H1 (cell line): Measurements from ENCODE around the gene WDR41. TPM values are rescaled to one million over a fixed set of nuclear protein-coding genes. Genes with fewer than 3 reads are reported as not detected.

ENCODE experiments used
- CTCF ChIA-PET: fragments of 300-600 bp; sonication (Branson Sonifier 250); formaldehyde crosslinking; loops from one replicate; lab custom pipeline; 2021; ENCODE audit not compliant: partially characterized antibody; lab: Charles Lee
- POLR2A ChIA-PET: fragments of 300-600 bp; sonication (Branson Sonifier 250); formaldehyde crosslinking; loops from one replicate; lab custom pipeline; 2021; ENCODE audit warnings: inconsistent platforms; ENCODE audit not compliant: partially characterized antibody; lab: Charles Lee
- DNase-seq, 2 experiments: peaks; one replicate each; pipeline versions ENCODE4 v3.0.0 to v3.0.0-alpha.2; 2010 to 2022; ENCODE audit warnings: low spot score in 2 of 2, low read depth in 1 of 2, mixed read lengths in 1 of 2
- FAIRE-seq: peaks from 2 replicates; lab custom pipeline; 2011; peaks lifted over from hg19 to GRCh38; lab: Jason Lieb, UNC
- H2AFZ ChIP-seq: 2 replicates; pipeline ENCODE4 v1.8.1; 2012; ENCODE audit warnings: low read length, inconsistent platforms
- H2AK5ac ChIP-seq: 2 replicates; pipeline ENCODE4 v1.6.1; 2013; ENCODE audit warnings: low read depth, low read length
- H2BK120ac ChIP-seq: replicated peaks from 2 replicates; pipeline ENCODE3; 2013; ENCODE audit warnings: low read depth, low read length, inconsistent platforms
- H2BK12ac ChIP-seq: 2 replicates; pipeline ENCODE4 v1.6.1; 2013; ENCODE audit warnings: low read depth, low read length
- H2BK15ac ChIP-seq: 2 replicates; pipeline ENCODE4 v1.6.1; 2013; ENCODE audit warnings: low read length
- H2BK20ac ChIP-seq: 2 replicates; pipeline ENCODE4 v1.6.1; 2013; ENCODE audit warnings: low read length
- H2BK5ac ChIP-seq: 2 replicates; pipeline ENCODE4 v1.6.1; 2013; ENCODE audit warnings: low read depth, low read length
- H3K14ac ChIP-seq: 2 replicates; pipeline ENCODE4 v1.6.1; 2013; ENCODE audit warnings: inconsistent platforms; ENCODE audit not compliant: insufficient read length
- H3K18ac ChIP-seq: 2 replicates; pipeline ENCODE4 v1.6.1; 2013; ENCODE audit warnings: low read length; ENCODE audit errors: extremely low read depth
- H3K23ac ChIP-seq: 2 replicates; pipeline ENCODE4 v1.6.1; 2013; ENCODE audit warnings: inconsistent platforms; ENCODE audit not compliant: insufficient read length
- H3K23me2 ChIP-seq: 2 replicates; pipeline ENCODE4 v1.6.1; 2013; ENCODE audit warnings: low read depth, low read length
- H3K27ac ChIP-seq: 2 replicates; pipeline ENCODE4 v1.6.1; 2011; ENCODE audit warnings: low read depth, low read length, inconsistent platforms
- H3K27me3 ChIP-seq, 4 experiments: replicated peaks in 1 of 4; 1 replicate in 1 of 4; 2 replicates in 3 of 4; pipeline versions ENCODE4 v1.6.1 to v1.8.1; 2011 to 2013; ENCODE audit warnings: low read length in 3 of 4, mild to moderate bottlenecking in 3 of 4, inconsistent platforms in 2 of 4, mixed read lengths in 2 of 4, moderate library complexity in 1 of 4; ENCODE audit not compliant: control insufficient read depth in 3 of 4, insufficient read depth in 3 of 4; ENCODE audit errors: extremely low read depth in 1 of 4
- H3K36me3 ChIP-seq, 4 experiments: 2 replicates each; pipeline versions ENCODE4 v1.6.1 to v1.8.1; 2011 to 2013; ENCODE audit warnings: mild to moderate bottlenecking in 4 of 4, low read length in 3 of 4, moderate library complexity in 2 of 4, control low read depth in 1 of 4, inconsistent platforms in 1 of 4; ENCODE audit not compliant: insufficient read depth in 4 of 4, control insufficient read depth in 2 of 4
- H3K4ac ChIP-seq: replicated peaks from 2 replicates; pipeline ENCODE3; 2013; ENCODE audit warnings: low read length, low read depth, mixed read lengths, inconsistent platforms; ENCODE audit not compliant: insufficient read length
- H3K4me1 ChIP-seq, 4 experiments: replicated peaks in 1 of 4; 1 replicate in 1 of 4; 2 replicates in 3 of 4; pipeline versions ENCODE4 v1.6.1 to v1.8.1; 2011 to 2013; ENCODE audit warnings: low read length in 3 of 4, inconsistent platforms in 2 of 4, mixed read lengths in 1 of 4; ENCODE audit not compliant: insufficient read depth in 4 of 4, control insufficient read depth in 3 of 4
- H3K4me2 ChIP-seq, 2 experiments: 2 replicates each; pipeline versions ENCODE4 v1.6.1 to v1.8.1; 2011 to 2013; ENCODE audit warnings: low read depth in 2 of 2, low read length in 2 of 2, control low read depth in 1 of 2, inconsistent platforms in 1 of 2, mild to moderate bottlenecking in 1 of 2; ENCODE audit not compliant: insufficient read depth in 1 of 2
- H3K4me3 ChIP-seq, 4 experiments: fragments of 200-600, 300-600 bp in 1 of 4; sonication (generic), shearing (Covaris generic), sonication (Bioruptor Twin) in 1 of 4; 2 replicates each; pipeline versions ENCODE4 v1.5.1 to v1.8.1; 2011 to 2016; ENCODE audit warnings: low read length in 4 of 4, low read depth in 3 of 4, control low read depth in 2 of 4, inconsistent platforms in 2 of 4, mild to moderate bottlenecking in 2 of 4, mixed read lengths in 1 of 4, moderate library complexity in 1 of 4; ENCODE audit not compliant: insufficient read depth in 2 of 4; ENCODE audit errors: extremely low read depth in 1 of 4
- H3K56ac ChIP-seq: replicated peaks from 2 replicates; pipeline ENCODE3; 2013; ENCODE audit warnings: low read depth, mild to moderate bottlenecking, mixed read lengths, low read length, inconsistent platforms; ENCODE audit not compliant: insufficient read length
- H3K79me1 ChIP-seq: 2 replicates; pipeline ENCODE4 v1.6.1; 2013; ENCODE audit warnings: low read depth, low read length, control low read depth
- H3K79me2 ChIP-seq, 2 experiments: 2 replicates each; pipeline versions ENCODE4 v1.6.1 to v1.8.1; 2012 to 2013; ENCODE audit warnings: low read length in 2 of 2, mild to moderate bottlenecking in 2 of 2, inconsistent platforms in 1 of 2; ENCODE audit not compliant: insufficient read depth in 2 of 2, control insufficient read depth in 1 of 2
- H3K9ac ChIP-seq, 4 experiments: replicated peaks in 1 of 4; 1 replicate in 1 of 4; 2 replicates in 3 of 4; pipeline versions ENCODE4 v1.6.1 to v1.8.1; 2011 to 2013; ENCODE audit warnings: low read depth in 3 of 4, low read length in 3 of 4, control low read depth in 2 of 4, mild to moderate bottlenecking in 2 of 4, moderate library complexity in 2 of 4, inconsistent platforms in 1 of 4; ENCODE audit errors: extremely low read depth in 1 of 4
- H3K9me3 ChIP-seq, 2 experiments: 2 replicates each; pipeline versions ENCODE4 v1.6.1 to v1.8.1; 2012 to 2013; ENCODE audit warnings: mild to moderate bottlenecking in 2 of 2, moderate library complexity in 2 of 2, control low read depth in 1 of 2, inconsistent platforms in 1 of 2, low read depth in 1 of 2, low read length in 1 of 2, mixed read lengths in 1 of 2; ENCODE audit not compliant: insufficient read depth in 2 of 2
- H4K20me1 ChIP-seq, 2 experiments: replicated peaks in 1 of 2; 2 replicates each; pipeline versions ENCODE3 to v1.8.1; 2011 to 2013; ENCODE audit warnings: inconsistent platforms in 2 of 2, low read length in 2 of 2, mild to moderate bottlenecking in 1 of 2; ENCODE audit not compliant: insufficient read depth in 2 of 2, control insufficient read depth in 1 of 2
- H4K5ac ChIP-seq: 2 replicates; pipeline ENCODE4 v1.6.1; 2013; ENCODE audit warnings: low read length, low read depth, mixed read lengths, inconsistent platforms; ENCODE audit not compliant: insufficient read length
- H4K8ac ChIP-seq: 2 replicates; pipeline ENCODE4 v1.8.0; 2013; ENCODE audit warnings: mild to moderate bottlenecking, moderate library complexity, low read length, inconsistent platforms; ENCODE audit not compliant: insufficient read depth; ENCODE audit errors: extremely low read depth
- H4K91ac ChIP-seq: replicated peaks from 2 replicates; pipeline ENCODE3; 2013; ENCODE audit warnings: low read length, mixed read lengths, inconsistent platforms; ENCODE audit not compliant: insufficient read length
- ATF3 ChIP-seq: IDR thresholded peaks from 2 replicates; pipeline ENCODE4 v1.6.1; 2011; ENCODE audit warnings: low read depth, mild to moderate bottlenecking, low read length; ENCODE audit not compliant: insufficient read depth
- BACH1 ChIP-seq: IDR thresholded peaks from 2 replicates; pipeline ENCODE4 v1.6.1; 2012; ENCODE audit warnings: low read length, improper control_type of control experiment
- CHD2 ChIP-seq: IDR thresholded peaks from 2 replicates; pipeline ENCODE4 v1.6.1; 2012; ENCODE audit warnings: low read length, improper control_type of control experiment
- CREB1 ChIP-seq: IDR thresholded peaks from 2 replicates; pipeline ENCODE4 v1.6.1; 2012; ENCODE audit warnings: inconsistent platforms
- EP300 ChIP-seq, 2 experiments: IDR thresholded peaks; 1 replicate in 1 of 2; 2 replicates in 1 of 2; pipeline ENCODE4 v1.6.1; 2011 to 2012; ENCODE audit warnings: low read depth in 2 of 2, low read length in 2 of 2, mild to moderate bottlenecking in 2 of 2, borderline replicate concordance in 1 of 2, inconsistent platforms in 1 of 2, moderate library complexity in 1 of 2
- FOSL1 ChIP-seq: IDR thresholded peaks from 2 replicates; pipeline ENCODE4 v1.6.1; 2011; ENCODE audit warnings: mild to moderate bottlenecking, low read depth, low read length, moderate library complexity; ENCODE audit not compliant: insufficient read depth
- HDAC6 ChIP-seq: IDR thresholded peaks from one replicate; pipeline ENCODE4 v1.7.1; 2012; ENCODE audit warnings: low read depth, mild to moderate bottlenecking, inconsistent platforms, low read length, moderate library complexity
- JUN ChIP-seq: IDR thresholded peaks from 2 replicates; pipeline ENCODE4 v1.6.1; 2011; ENCODE audit warnings: low read depth, mild to moderate bottlenecking, improper control_type of control experiment, low read length
- JUND ChIP-seq: IDR thresholded peaks from 2 replicates; pipeline ENCODE4 v1.6.1; 2011; ENCODE audit warnings: mild to moderate bottlenecking, improper control_type of control experiment, low read length
- POLR2AphosphoS5 ChIP-seq: IDR thresholded peaks from 2 replicates; pipeline ENCODE4 v1.6.1; 2011; ENCODE audit warnings: low read depth, low read length
- POU5F1 ChIP-seq: IDR thresholded peaks from 2 replicates; pipeline ENCODE4 v1.6.1; 2011; ENCODE audit warnings: low read depth, mild to moderate bottlenecking, low read length, moderate library complexity
- SIN3A ChIP-seq, 2 experiments: IDR thresholded peaks in 1 of 2; conservative IDR thresholded peaks in 1 of 2; 2 replicates each; pipeline ENCODE4 v1.6.1; 2011 to 2012; ENCODE audit warnings: low read length in 2 of 2, improper control_type of control experiment in 1 of 2, low read depth in 1 of 2, mild to moderate bottlenecking in 1 of 2
- SP4 ChIP-seq: IDR thresholded peaks from 2 replicates; pipeline ENCODE4 v1.6.1; 2012; ENCODE audit warnings: low read length, inconsistent platforms
- SUZ12 ChIP-seq: fragments of 200-600 bp; sonication (generic); IDR thresholded peaks from 2 replicates; pipeline ENCODE4 v1.6.1; 2012; ENCODE audit warnings: mild to moderate bottlenecking, inconsistent platforms, low read length, moderate library complexity, mixed read lengths
- TAF1 ChIP-seq: IDR thresholded peaks from 2 replicates; pipeline ENCODE4 v1.6.1; 2011; ENCODE audit warnings: mild to moderate bottlenecking, low read depth, low read length
- WGBS, 2 experiments: shearing (Covaris generic) in 1 of 2; methylation state at CpG; one replicate each; pipeline versions ENCODE4 v1.1.6 to v1.1.7; 2013 to 2015; ENCODE audit warnings: low lambda C conversion rate in 2 of 2, mixed read lengths in 2 of 2, inconsistent platforms in 1 of 2, low coverage in 1 of 2, missing lambda C conversion rate in 1 of 2; ENCODE audit not compliant: insufficient replicate concordance in 2 of 2, insufficient coverage in 1 of 2, insufficient read length in 1 of 2; ENCODE audit errors: extremely low coverage in 1 of 2, missing lambda C conversion rate in 1 of 2; 5-methylcytosine and 5-hydroxymethylcytosine counted together
- polyA plus RNA-seq, 7 experiments: library from polyadenylated mRNA; depleted of rRNA in 3 of 7; stranded (reverse) in 5 of 7; unstranded in 2 of 7; fragments of >200 nt in 5 of 7; fragments of 200-250 nt in 2 of 7; gene quantifications; 1 replicate in 5 of 7; 2 replicates in 1 of 7; 4 replicates in 1 of 7; pipeline versions ENCODE4 v1.2.1 to v1.2.3, GENCODE V29; 2011 to 2013; ENCODE audit warnings: missing spikeins in 2 of 7, mixed read lengths in 2 of 7
- total RNA-seq: library from RNA; stranded (reverse); fragmentation: NEBNext Ultra II Directional; extraction: Animal tissue kit (Norgen Biotek cat#: 25700); gene quantifications from 2 replicates; pipeline ENCODE4 v1.2.1, GENCODE V29; 2021

Gene WDR41
- total and polyA plus RNA-seq, 2 of the 8 experiments (the other 6 are each of a cell fraction or from before 2014, with no cell fraction given): 16.4 to 44.9 TPM

- Histone ChIP-seq H3K9me3 (no peaks in the 10 kb centered on the region), H4K8ac (no peak overlapping the region), H3K36me3 (peaks cover 0 to 7% (median 5%) of the 10 kb centered on the region in 4 experiments; a peak in 4 of 8 replicates), H3K79me1 (no peaks in the 10 kb centered on the region), H3K18ac (no peak overlapping the region), H4K5ac (no peak overlapping the region), H3K4ac (no peak overlapping the region), H3K27me3 (no peaks in the 10 kb centered on the region), H2BK120ac (no peak overlapping the region), H2AK5ac (no peak overlapping the region), H4K20me1 (no peaks in the 10 kb centered on the region), H3K23me2 (no peaks in the 10 kb centered on the region), H3K4me1 (no peaks in the 10 kb centered on the region), H2BK20ac (no peak overlapping the region), H3K4me3 (no peak overlapping the region), H3K27ac (no peak overlapping the region), H3K14ac (no peak overlapping the region), H2BK5ac (no peak overlapping the region), H2AFZ (no peak overlapping the region), H4K91ac (no peak overlapping the region), H2BK12ac (no peak overlapping the region), H2BK15ac (no peak overlapping the region), H3K56ac (no peak overlapping the region), H3K9ac (no peak overlapping the region), H3K4me2 (no peak overlapping the region), H3K23ac (no peak overlapping the region), H3K79me2 (no peaks in the 10 kb centered on the region)
- FAIRE-seq (no peak), DNase-seq (no peak)
- ChIA-PET CTCF (no interaction called here), POLR2A (interaction anchor here (1.3 kb wide), 1 partner anchor 60 kb away, joined by 3 read pairs; no protein-coding TSS in a partner anchor)
- WGBS, 2 experiments: 92% methylated on average over 3 of the region's 3 CpGs; no CpG with 5 or more reads in 1 of the 2 experiments
- TF ChIP-seq SIN3A (conservative IDR thresholded peaks at IDR 0.05 in 1 of 2, IDR thresholded peaks at IDR 0.05 in 1 of 2; ENCODE audit: low read depth in 1 of 2, low read length in 2 of 2) (no peak), BACH1 (no peak), TAF1 (no peak), ATF3 (no peak), POU5F1 (no peak), FOSL1 (no peak), JUN (no peak), HDAC6 (no peak), CREB1 (no peak), SUZ12 (no peak), SP4 (no peak), EP300 (IDR thresholded peaks at IDR 0.05; ENCODE audit: borderline replicate concordance in 1 of 2, low read depth in 2 of 2, low read length in 2 of 2) (no peak), CHD2 (no peak), POLR2AphosphoS5 (no peak), JUND (no peak)
These were observed 60.8 kb downstream of the WDR41 start for GRCh38 chr5:77431286-77431685.
